Mammary epithelial cell (primary cell): ENCODE data around the gene HMCN2.

ENCODE experiments used
- CTCF ChIP-seq, 2 donors: IDR thresholded peaks in 1 of 2; conservative IDR thresholded peaks in 1 of 2; 2 replicates each; pipeline ENCODE4 v1.5.1; 2011 to 2012; ENCODE audit warnings: inconsistent platforms in 2 of 2, low read length in 2 of 2, mild to moderate bottlenecking in 2 of 2, control low read depth in 1 of 2, low read depth in 1 of 2; ENCODE audit not compliant: insufficient read depth in 1 of 2; ENCODE audit errors: extremely low read depth in 1 of 2
- EZH2 ChIP-seq: IDR thresholded peaks from 2 replicates; pipeline ENCODE4 v1.6.1; 2012; ENCODE audit warnings: low read length, inconsistent platforms, borderline replicate concordance

- TF ChIP-seq CTCF (conservative IDR thresholded peaks at IDR 0.05 in 1 of 2, IDR thresholded peaks at IDR 0.05 in 1 of 2; ENCODE audit: extremely low read depth in 1 of 2, insufficient read depth in 1 of 2, low read depth in 1 of 2, low read length in 2 of 2) (no peak), EZH2 (no peak)
Measured at GRCh38 chr9:130462685-130463540, 197.4 kb downstream of the HMCN2 start.
